Bronchial epithelial cell (primary cell): ENCODE measurements around the gene ABCB8. TPM values are rescaled to one million over a fixed set of nuclear protein-coding genes. Genes with fewer than 3 reads are reported as not detected.

Experiments
- DNase-seq: peaks from one replicate; pipeline ENCODE4 v3.0.0-alpha.2; 2010; ENCODE audit warnings: low read depth
- FAIRE-seq: peaks from 2 replicates; lab custom pipeline; 2011; peaks lifted over from hg19 to GRCh38; lab: Jason Lieb, UNC
- H3K27me3 ChIP-seq: 2 replicates; pipeline ENCODE4 v1.5.1; 2011; ENCODE audit warnings: low read length; ENCODE audit not compliant: control insufficient read depth, insufficient read depth
- H3K36me3 ChIP-seq: 2 replicates; pipeline ENCODE4 v1.5.1; 2011; ENCODE audit warnings: low read length; ENCODE audit not compliant: control insufficient read depth, insufficient read depth
- H3K4me3 ChIP-seq: 2 replicates; pipeline ENCODE4 v1.5.1; 2011; ENCODE audit warnings: mild to moderate bottlenecking, low read depth, low read length, control low read depth
- CTCF ChIP-seq: IDR thresholded peaks from 2 replicates; pipeline ENCODE4 v1.5.1; 2011; ENCODE audit warnings: mild to moderate bottlenecking, moderate library complexity, low read length, control low read depth, inconsistent platforms; ENCODE audit not compliant: insufficient read depth, severe bottlenecking
- total RNA-seq: library from RNA; depleted of rRNA; stranded (reverse); fragments of >200 nt; gene quantifications from 2 replicates; pipeline ENCODE4 v1.2.1, GENCODE V29; 2014

The ABCB8 gene
- total RNA-seq, 1 donor from 2014 or later, result 20.5 TPM

GRCh38 chr7:151048911-151049463, 20.7 kb downstream of the ABCB8 start:
- DNase-seq (no peak), FAIRE-seq (no peak)
- Histone ChIP-seq H3K4me3 (no peak overlapping the region), H3K36me3 (peaks cover 2% of the 10 kb centered on the region), H3K27me3 (peaks cover 6% of the 10 kb centered on the region)
- no peak for TF ChIP-seq CTCF

GRCh38 chr7:151051108-151051507, 22.9 kb downstream of the ABCB8 start:
- no peak for FAIRE-seq
- peak; percentile 51 for DNase-seq
- H3K4me3 ChIP-seq, result no peak overlapping the region
- peaks cover 6% of the 10 kb centered on the region for H3K27me3 ChIP-seq
- no peaks in the 10 kb centered on the region for H3K36me3 ChIP-seq
- no peak for TF ChIP-seq CTCF

GRCh38 chr7:151053096-151053495, 24.8 kb downstream of the ABCB8 start:
- H3K27me3 ChIP-seq, result peaks cover 6% of the 10 kb centered on the region
- TF ChIP-seq CTCF, result no peak
- no peak for DNase-seq
- no peak overlapping the region for H3K4me3 ChIP-seq
- no peaks in the 10 kb centered on the region for H3K36me3 ChIP-seq
- FAIRE-seq, result no peak

- Histone ChIP-seq H3K4me3 (no peak overlapping the region), H3K36me3 (no peaks in the 10 kb centered on the region), H3K27me3 (peaks cover 6% of the 10 kb centered on the region)
- DNase-seq, result no peak
- TF ChIP-seq CTCF, result no peak
- FAIRE-seq, result no peak
Measured at GRCh38 chr7:151053751-151054150, 25.5 kb downstream of the ABCB8 start.

- Histone ChIP-seq H3K4me3 (no peak overlapping the region), H3K27me3 (no peaks in the 10 kb centered on the region), H3K36me3 (no peaks in the 10 kb centered on the region)
- no peak for DNase-seq
- FAIRE-seq, result no peak
- TF ChIP-seq CTCF, result no peak
Measured at GRCh38 chr7:151056283-151056665, 28.0 kb downstream of the ABCB8 start.

GRCh38 chr7:151056666-151057505, 28.6 kb downstream of the ABCB8 start:
- Histone ChIP-seq H3K4me3 (peak overlapping the region; percentile 48), H3K27me3 (no peaks in the 10 kb centered on the region), H3K36me3 (peaks cover under 1% of the 10 kb centered on the region)
- peak; percentile 25 for TF ChIP-seq CTCF
- no peak for DNase-seq
- FAIRE-seq, result no peak
